Measurements from ENCODE around the gene NACC2. TPM values are rescaled to one million over a fixed set of nuclear protein-coding genes. Genes with fewer than 3 reads are reported as not detected.
A peak's percentile ranks its signal among the peaks of the same experiment; 100 is the strongest.

Gene NACC2
- total and polyA plus RNA-seq, 10 of the 15 experiments (the other 5 are each of a cell fraction or from before 2014, with no cell fraction given), result 0.66 to 14.7 (median 3.5) TPM

DNA sequence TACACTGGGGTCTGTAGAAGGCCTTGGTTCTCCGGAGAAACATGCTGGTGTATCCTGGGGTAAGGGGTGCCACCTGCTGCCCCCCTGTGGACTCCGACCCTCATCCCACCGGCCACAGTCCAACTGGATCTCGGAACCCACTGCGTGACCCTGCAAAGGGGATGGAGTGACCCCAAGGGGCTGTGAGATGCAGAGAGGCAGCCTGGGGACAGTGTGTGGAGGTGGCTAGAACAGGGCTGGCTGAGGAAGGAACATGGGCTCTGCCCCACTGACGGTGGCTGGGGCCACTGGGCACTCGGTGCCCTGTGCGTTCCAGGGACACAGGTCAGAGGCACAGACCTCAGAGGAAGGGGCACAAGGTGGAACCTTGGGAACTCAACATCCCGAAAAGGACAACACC, 2.3 kb downstream of the NACC2 start:
- H3K9me3 ChIP-seq (replicated peaks; ENCODE audit: control insufficient read depth, insufficient read depth, low read length), result no peaks in the 10 kb centered on the region
- no peak overlapping the region for H3K4me3 ChIP-seq
- CTCF ChIA-PET, result no interaction called here
- no peak overlapping the region for H2AFZ ChIP-seq (ENCODE audit: control insufficient read depth, low read depth, low read length)
- H3K27ac ChIP-seq (ENCODE audit: control insufficient read depth, insufficient read depth), result no peak overlapping the region
- H3K9ac ChIP-seq (ENCODE audit: control insufficient read depth, insufficient read depth, low read length), result no peak overlapping the region
- RAD21 ChIA-PET (ENCODE audit: unreplicated experiment), result interaction anchor here (6.9 kb wide), 1 partner anchor 16 kb away, joined by 52 read pairs; no protein-coding TSS in a partner anchor
- TSS peak; percentile 46 for BruUV-seq (replicated peaks)
- POLR2A ChIA-PET, result no interaction called here
- peaks cover 8% of the 10 kb centered on the region for H3K4me1 ChIP-seq (ENCODE audit: control insufficient read depth, insufficient read depth, low read length)
- H3K4me2 ChIP-seq (ENCODE audit: control insufficient read depth, insufficient read depth), result 0 out of 2 replicates have a peak overlapping the region, but pooled peaks have one; percentile 3
- WGBS (ENCODE audit: insufficient coverage, insufficient replicate concordance, low lambda C conversion rate, missing lambda C conversion rate), result 67% methylated on average over 9 of the region's 9 CpGs
- no peaks in the 10 kb centered on the region for H3K27me3 ChIP-seq (replicated peaks in 1 of 2; ENCODE audit: control insufficient read depth in 2 of 2, insufficient read depth in 2 of 2, low read length in 1 of 2)
- FAIRE-seq (no peak), ATAC-seq (no peak), DNase-seq (ENCODE audit: low read depth, low spot score) (no peak)
- H3K79me2 ChIP-seq (ENCODE audit: control insufficient read depth, insufficient read depth, low read length), result peaks cover 11% of the 10 kb centered on the region
- no peak for TF ChIP-seq SRF (IDR thresholded peaks at IDR 0.05; ENCODE audit: low read depth in 2 of 2, low read length in 2 of 2)
- TF ChIP-seq CBX5 (IDR thresholded peaks at IDR 0.05; ENCODE audit: low read depth), result no peak
- TF ChIP-seq SMC3 (IDR thresholded peaks at IDR 0.05; ENCODE audit: borderline replicate concordance, low read length), result no peak
- TF ChIP-seq BCL11A (IDR thresholded peaks at IDR 0.05; ENCODE audit: low read depth, low read length), result no peak
- no peak for TF ChIP-seq JUNB (IDR thresholded peaks at IDR 0.05)
- TF ChIP-seq BACH1 (IDR thresholded peaks at IDR 0.05; ENCODE audit: borderline replicate concordance), result no peak
- TF ChIP-seq POLR2AphosphoS2 (IDR thresholded peaks at IDR 0.05; ENCODE audit: low read depth, low read length), result no peak
- TF ChIP-seq ATF7 (IDR thresholded peaks at IDR 0.05; ENCODE audit: low read depth), result no peak
- no peak for TF ChIP-seq BRCA1 (IDR thresholded peaks at IDR 0.05; ENCODE audit: low read depth, low read length)
- no peak for TF ChIP-seq HDGF (IDR thresholded peaks at IDR 0.05)
- intact Hi-C loops (cut with micrococcal nuclease; ENCODE audit: unreplicated experiment), result no loop called here
- SMC1A ChIA-PET (ENCODE audit: uncharacterized antibody, unreplicated experiment), result no interaction called here
- H4K20me1 ChIP-seq (ENCODE audit: control insufficient read depth, insufficient read depth), result no peaks in the 10 kb centered on the region
- in situ Hi-C loops (cut with MboI), result no loop called here
- H3K36me3 ChIP-seq (ENCODE audit: control insufficient read depth in 2 of 2, insufficient read depth in 2 of 2, low read length in 1 of 2), result no peaks in the 10 kb centered on the region

DNA sequence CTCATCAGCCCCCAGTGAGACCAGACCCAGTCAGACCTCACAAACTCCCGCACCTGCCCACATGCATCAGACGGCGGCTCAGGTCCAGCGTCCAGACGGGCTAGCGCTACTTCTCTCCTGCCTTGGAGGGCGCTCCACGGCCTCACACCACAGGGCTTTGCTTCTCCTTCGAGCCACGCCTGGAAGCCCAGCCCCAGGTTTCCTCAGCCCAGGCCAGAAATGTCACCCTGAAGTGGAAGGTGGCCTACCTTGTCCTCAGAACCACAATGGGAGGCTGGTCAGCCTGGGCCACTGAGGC, 2.8 kb downstream of the NACC2 start:
- DNase-seq (ENCODE audit: low read depth, low spot score) (no peak), ATAC-seq (no peak), FAIRE-seq (no peak)
- Histone ChIP-seq H3K79me2 (ENCODE audit: control insufficient read depth, insufficient read depth, low read length) (peaks cover 11% of the 10 kb centered on the region), H3K27ac (ENCODE audit: control insufficient read depth, insufficient read depth) (no peak overlapping the region), H3K4me1 (ENCODE audit: control insufficient read depth, insufficient read depth, low read length) (peaks cover 8% of the 10 kb centered on the region), H3K4me2 (ENCODE audit: control insufficient read depth, insufficient read depth) (no peak overlapping the region), H4K20me1 (ENCODE audit: control insufficient read depth, insufficient read depth) (no peaks in the 10 kb centered on the region), H3K4me3 (no peak overlapping the region), H3K9ac (ENCODE audit: control insufficient read depth, insufficient read depth, low read length) (no peak overlapping the region), H3K27me3 (replicated peaks in 1 of 2; ENCODE audit: control insufficient read depth in 2 of 2, insufficient read depth in 2 of 2, low read length in 1 of 2) (no peaks in the 10 kb centered on the region), H3K36me3 (ENCODE audit: control insufficient read depth in 2 of 2, insufficient read depth in 2 of 2, low read length in 1 of 2) (no peaks in the 10 kb centered on the region), H3K9me3 (replicated peaks; ENCODE audit: control insufficient read depth, insufficient read depth, low read length) (no peaks in the 10 kb centered on the region), H2AFZ (ENCODE audit: control insufficient read depth, low read depth, low read length) (no peak overlapping the region)
- RAD21 ChIA-PET (ENCODE audit: unreplicated experiment), result interaction anchor here (1.5 kb wide), 1 partner anchor 27 kb away, joined by 4 read pairs; the partner anchor contains the start of gene TMEM250
- TF ChIP-seq, protein P1, sequence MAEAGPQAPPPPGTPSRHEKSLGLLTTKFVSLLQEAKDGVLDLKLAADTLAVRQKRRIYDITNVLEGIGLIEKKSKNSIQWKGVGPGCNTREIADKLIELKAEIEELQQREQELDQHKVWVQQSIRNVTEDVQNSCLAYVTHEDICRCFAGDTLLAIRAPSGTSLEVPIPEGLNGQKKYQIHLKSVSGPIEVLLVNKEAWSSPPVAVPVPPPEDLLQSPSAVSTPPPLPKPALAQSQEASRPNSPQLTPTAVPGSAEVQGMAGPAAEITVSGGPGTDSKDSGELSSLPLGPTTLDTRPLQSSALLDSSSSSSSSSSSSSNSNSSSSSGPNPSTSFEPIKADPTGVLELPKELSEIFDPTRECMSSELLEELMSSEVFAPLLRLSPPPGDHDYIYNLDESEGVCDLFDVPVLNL (IDR thresholded peaks at IDR 0.05; ENCODE audit: low read depth, low read length), result no peak
- TF ChIP-seq SIX5 (IDR thresholded peaks at IDR 0.05; ENCODE audit: low read depth, low read length, severe bottlenecking) (no peak), FOXM1 (IDR thresholded peaks at IDR 0.05; ENCODE audit: low read depth, low read length) (no peak), RB1 (IDR thresholded peaks at IDR 0.05; ENCODE audit: borderline replicate concordance) (no peak), ZZZ3 (IDR thresholded peaks at IDR 0.05; ENCODE audit: control insufficient read depth, insufficient read length, low read depth) (no peak)
- in situ Hi-C loops (cut with MboI) (no loop called here), intact Hi-C loops (cut with micrococcal nuclease; ENCODE audit: unreplicated experiment) (no loop called here)
- BruUV-seq (replicated peaks), result no TSS peak
- WGBS (ENCODE audit: insufficient coverage, insufficient replicate concordance, low lambda C conversion rate, missing lambda C conversion rate), result 79% methylated on average over 10 of the region's 10 CpGs
- CTCF ChIA-PET, result no interaction called here
- POLR2A ChIA-PET, result no interaction called here
- SMC1A ChIA-PET (ENCODE audit: uncharacterized antibody, unreplicated experiment), result no interaction called here

Data from GM12878 (cell line).